ENCODE measurements around the gene RUNX2.

- no peak for TF ChIP-seq POLR2A (IDR thresholded peaks at IDR 0.05; ENCODE audit: low read depth, low read length)
- no peak for TF ChIP-seq POLR2AphosphoS5 (IDR thresholded peaks at IDR 0.05; ENCODE audit: low read depth, low read length)
- TF ChIP-seq TAF1 (IDR thresholded peaks at IDR 0.05; ENCODE audit: borderline replicate concordance, low read depth, low read length) = no peak
Observed at GRCh38 chr6:45592991-45593390, 264.9 kb downstream of the RUNX2 start.
